SK-N-SH (cell line): ENCODE data around the gene BRINP1. TPM values are rescaled to one million over a fixed set of nuclear protein-coding genes. Genes with fewer than 3 reads are reported as not detected.

Source experiments
- CTCF ChIA-PET: fragments of 300-600, 350-600 bp; formaldehyde crosslinking; extraction: SDS; loops from one replicate; lab custom pipeline; 2021; lab: Yijun Ruan, JAX
- POLR2A ChIA-PET: fragments of 350-600 bp; sonication (Branson Sonifier 250); formaldehyde crosslinking; extraction: SDS; loops from one replicate; lab custom pipeline; 2020; ENCODE audit warnings: antibody characterized with exemption, inconsistent platforms; lab: Yijun Ruan, JAX
- DNase-seq: peaks from one replicate; pipeline ENCODE4 v3.0.0; 2012
- H2AFZ ChIP-seq: fragments of 200-600 bp; sonication (generic); 2 replicates; pipeline ENCODE4 v1.8.1; 2016; ENCODE audit warnings: antibody characterized with exemption, mild to moderate bottlenecking, low read depth
- H3F3A ChIP-seq: fragments of 200-600 bp; sonication (generic); replicated peaks from 2 replicates; pipeline ENCODE3; 2016; ENCODE audit warnings: antibody characterized with exemption, mild to moderate bottlenecking; ENCODE audit not compliant: insufficient read depth
- H3K27ac ChIP-seq, 2 experiments: fragments of 200-500 bp in 1 of 2; fragments of 200-600 bp in 1 of 2; sonication (Bioruptor generic) in 1 of 2; sonication (generic), shearing (Covaris generic) in 1 of 2; 2 replicates each; pipeline versions ENCODE4 v1.5.1 to v1.6.1; 2014 to 2016; ENCODE audit warnings: low read depth in 2 of 2, inconsistent platforms in 1 of 2, low read length in 1 of 2, mild to moderate bottlenecking in 1 of 2, mixed read lengths in 1 of 2
- H3K27me3 ChIP-seq: fragments of 200-600 bp; sonication (generic), shearing (Covaris generic); 2 replicates; pipeline ENCODE4 v1.6.1; 2016; ENCODE audit warnings: mixed run types; ENCODE audit not compliant: insufficient read depth
- H3K36me3 ChIP-seq, 2 experiments: fragments of 200-500 bp in 1 of 2; fragments of 200-600 bp in 1 of 2; sonication (Bioruptor generic) in 1 of 2; sonication (generic) in 1 of 2; replicated peaks in 1 of 2; 2 replicates each; pipeline versions ENCODE3 to v1.5.1; 2014 to 2016; ENCODE audit warnings: low read length in 1 of 2, mild to moderate bottlenecking in 1 of 2; ENCODE audit not compliant: insufficient read depth in 2 of 2, control insufficient read depth in 1 of 2
- H3K4me1 ChIP-seq, 2 experiments: fragments of 200-500 bp in 1 of 2; fragments of 200-600 bp in 1 of 2; sonication (Bioruptor generic) in 1 of 2; sonication (generic), shearing (Covaris generic) in 1 of 2; 2 replicates each; pipeline versions ENCODE4 v1.5.1 to v1.6.1; 2014 to 2016; ENCODE audit warnings: low read depth in 1 of 2, low read length in 1 of 2, mixed run types in 1 of 2; ENCODE audit not compliant: insufficient read depth in 2 of 2, control insufficient read depth in 1 of 2
- H3K4me2 ChIP-seq: fragments of 200-600 bp; sonication (generic), shearing (Covaris generic); 2 replicates; pipeline ENCODE4 v1.6.1; 2017; ENCODE audit warnings: mixed run types
- H3K4me3 ChIP-seq, 2 experiments: fragments of 200-500 bp in 1 of 2; fragments of 200-600 bp in 1 of 2; sonication (Bioruptor generic) in 1 of 2; sonication (generic), shearing (Covaris generic) in 1 of 2; 2 replicates each; pipeline versions ENCODE4 v1.5.1 to v1.8.1; 2014 to 2016; ENCODE audit warnings: low read depth in 2 of 2, inconsistent platforms in 1 of 2, low read length in 1 of 2, mild to moderate bottlenecking in 1 of 2, mixed read lengths in 1 of 2, moderate library complexity in 1 of 2
- H3K79me2 ChIP-seq: fragments of 200-600 bp; sonication (generic); 2 replicates; pipeline ENCODE4 v1.8.1; 2017; ENCODE audit warnings: mild to moderate bottlenecking; ENCODE audit not compliant: insufficient read depth
- H3K9ac ChIP-seq: fragments of 200-600 bp; sonication (generic); 2 replicates; pipeline ENCODE4 v1.6.1; 2017; ENCODE audit warnings: mixed run types
- H3K9me2 ChIP-seq: fragments of 200-600 bp; sonication (generic); 2 replicates; pipeline ENCODE4 v1.6.1; 2017; ENCODE audit warnings: mixed run types
- H3K9me3 ChIP-seq: fragments of 200-600 bp; sonication (generic); 2 replicates; pipeline ENCODE4 v1.6.1; 2017; ENCODE audit warnings: mixed run types, mild to moderate bottlenecking, moderate library complexity
- H4K20me1 ChIP-seq: fragments of 200-600 bp; sonication (generic); 2 replicates; pipeline ENCODE4 v1.6.1; 2017; ENCODE audit warnings: mild to moderate bottlenecking, mixed run types; ENCODE audit not compliant: insufficient read depth
- ELF1 ChIP-seq: IDR thresholded peaks from 2 replicates; pipeline ENCODE4 v1.4.0; 2012
- EP300 ChIP-seq, 2 experiments: IDR thresholded peaks; 2 replicates each; pipeline versions ENCODE4 v1.4.0 to v1.6.1; 2012; ENCODE audit warnings: borderline replicate concordance in 1 of 2, low read depth in 1 of 2, low read length in 1 of 2
- EZH2phosphoT487 ChIP-seq: fragments of 200-600 bp; sonication (generic); IDR thresholded peaks from 2 replicates; pipeline ENCODE4 v1.6.1; 2017; ENCODE audit warnings: low read depth, mixed run types, mild to moderate bottlenecking, antibody characterized with exemption, moderate library complexity, borderline replicate concordance
- FOSL2 ChIP-seq: IDR thresholded peaks from 2 replicates; pipeline ENCODE4 v1.4.0; 2012; ENCODE audit warnings: low read depth, mild to moderate bottlenecking, moderate library complexity, borderline replicate concordance
- FOXJ3 ChIP-seq: sonication (generic); formaldehyde crosslinking; IDR thresholded peaks from 2 replicates; pipeline ENCODE4 v1.5.1; 2020; ENCODE audit warnings: mild to moderate bottlenecking, missing genetic modification reagents
- GABPA ChIP-seq: IDR thresholded peaks from 2 replicates; pipeline ENCODE4 v1.4.0; 2012; ENCODE audit warnings: low read depth, mild to moderate bottlenecking
- GATA2 ChIP-seq: sonication (generic); formaldehyde crosslinking; IDR thresholded peaks from 2 replicates; pipeline ENCODE4 v1.5.0; 2020; ENCODE audit warnings: mild to moderate bottlenecking, missing genetic modification reagents
- MEF2A ChIP-seq: IDR thresholded peaks from 2 replicates; pipeline ENCODE4 v1.4.0; 2012; ENCODE audit warnings: low read depth, borderline replicate concordance
- MXI1 ChIP-seq: IDR thresholded peaks from 2 replicates; pipeline ENCODE4 v1.6.1; 2012; ENCODE audit warnings: mild to moderate bottlenecking, low read depth, low read length, improper control_type of control experiment
- NFIC ChIP-seq: IDR thresholded peaks from 2 replicates; pipeline ENCODE4 v1.4.0; 2012; ENCODE audit warnings: borderline replicate concordance
- NRF1 ChIP-seq: IDR thresholded peaks from 2 replicates; pipeline ENCODE4 v1.6.1; 2012; ENCODE audit warnings: low read depth, mild to moderate bottlenecking, low read length
- POLR2AphosphoS5 ChIP-seq: IDR thresholded peaks from 2 replicates; pipeline ENCODE4 v1.6.1; 2012; ENCODE audit warnings: low read depth, low read length
- RAD21 ChIP-seq: IDR thresholded peaks from 2 replicates; pipeline ENCODE4 v1.6.1; 2012; ENCODE audit warnings: mild to moderate bottlenecking, low read length
- RCOR1 ChIP-seq: fragments of 150-350 bp; IDR thresholded peaks from 2 replicates; pipeline ENCODE4 v1.6.1; 2017; ENCODE audit warnings: antibody characterized with exemption, low read length
- RFX5 ChIP-seq: IDR thresholded peaks from 2 replicates; pipeline ENCODE4 v1.6.1; 2012; ENCODE audit warnings: mild to moderate bottlenecking, improper control_type of control experiment, low read length
- RXRA ChIP-seq: IDR thresholded peaks from 2 replicates; pipeline ENCODE4 v1.4.0; 2012; ENCODE audit warnings: low read depth, mild to moderate bottlenecking, borderline replicate concordance
- SMC3 ChIP-seq: IDR thresholded peaks from 2 replicates; pipeline ENCODE4 v1.6.1; 2012; ENCODE audit warnings: low read depth, low read length, improper control_type of control experiment
- TEAD4 ChIP-seq: IDR thresholded peaks from 2 replicates; pipeline ENCODE4 v1.4.0; 2012; ENCODE audit warnings: mild to moderate bottlenecking, borderline replicate concordance; ENCODE audit not compliant: insufficient read depth
- YY1 ChIP-seq: IDR thresholded peaks from 2 replicates; pipeline ENCODE4 v1.4.0; 2012; ENCODE audit warnings: low read depth, mild to moderate bottlenecking
- WGBS: methylation state at CpG from one replicate; pipeline ENCODE4 v1.1.6; 2017; ENCODE audit warnings: low lambda C conversion rate; 5-methylcytosine and 5-hydroxymethylcytosine counted together
- polyA plus RNA-seq, 3 experiments: library from polyadenylated mRNA; depleted of rRNA; stranded (reverse); fragments of >200 nt; gene quantifications; 2 replicates each; pipeline ENCODE4 v1.2.3, GENCODE V29; 2012
- TF ChIP-seq, protein P1 (sequence below): IDR thresholded peaks from 2 replicates; pipeline ENCODE4 v1.4.0; 2012; ENCODE audit warnings: low read depth, borderline replicate concordance
- TF ChIP-seq, protein P2 (sequence below): IDR thresholded peaks from 2 replicates; pipeline ENCODE4 v1.4.0; 2012; ENCODE audit warnings: low read depth
- TF ChIP-seq, protein P3 (sequence below): IDR thresholded peaks from 2 replicates; pipeline ENCODE4 v1.4.0; 2012; ENCODE audit warnings: low read depth, borderline replicate concordance
- TF ChIP-seq, protein P4 (sequence below): IDR thresholded peaks from 2 replicates; pipeline ENCODE4; 2012

Gene BRINP1
- polyA plus RNA-seq, 1 of the 3 experiments (the other 2 are of a cell fraction): 0.41 TPM

DNA sequence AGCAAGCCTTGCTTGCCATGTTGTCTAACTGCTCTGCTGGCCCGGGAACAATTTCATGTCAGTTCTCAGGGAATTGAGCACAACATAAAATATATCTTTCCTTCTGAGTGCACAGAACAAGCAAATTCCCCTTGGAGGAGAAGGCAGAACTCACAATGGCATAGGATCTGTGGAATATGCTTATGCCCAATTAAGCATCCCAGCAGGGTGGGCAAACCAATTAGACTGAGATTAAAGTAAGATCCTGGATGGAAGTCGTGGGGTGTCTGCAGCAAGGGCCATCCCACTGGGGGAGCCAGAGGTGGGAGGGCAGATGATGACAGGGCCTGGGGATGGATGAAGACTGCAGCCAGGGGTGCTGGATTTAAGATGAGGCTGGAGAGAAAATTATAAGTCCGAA is 114.1 kb downstream of the BRINP1 start:
- DNase-seq: no peak
- no peak overlapping the region for H3K9ac ChIP-seq
- no peaks in the 10 kb centered on the region for H4K20me1 ChIP-seq
- TF ChIP-seq NFIC (no peak), RCOR1 (no peak), SMC3 (no peak), YY1 (no peak), RAD21 (no peak), GABPA (no peak), ELF1 (no peak), POLR2AphosphoS5 (no peak)
- TF ChIP-seq, protein P1, sequence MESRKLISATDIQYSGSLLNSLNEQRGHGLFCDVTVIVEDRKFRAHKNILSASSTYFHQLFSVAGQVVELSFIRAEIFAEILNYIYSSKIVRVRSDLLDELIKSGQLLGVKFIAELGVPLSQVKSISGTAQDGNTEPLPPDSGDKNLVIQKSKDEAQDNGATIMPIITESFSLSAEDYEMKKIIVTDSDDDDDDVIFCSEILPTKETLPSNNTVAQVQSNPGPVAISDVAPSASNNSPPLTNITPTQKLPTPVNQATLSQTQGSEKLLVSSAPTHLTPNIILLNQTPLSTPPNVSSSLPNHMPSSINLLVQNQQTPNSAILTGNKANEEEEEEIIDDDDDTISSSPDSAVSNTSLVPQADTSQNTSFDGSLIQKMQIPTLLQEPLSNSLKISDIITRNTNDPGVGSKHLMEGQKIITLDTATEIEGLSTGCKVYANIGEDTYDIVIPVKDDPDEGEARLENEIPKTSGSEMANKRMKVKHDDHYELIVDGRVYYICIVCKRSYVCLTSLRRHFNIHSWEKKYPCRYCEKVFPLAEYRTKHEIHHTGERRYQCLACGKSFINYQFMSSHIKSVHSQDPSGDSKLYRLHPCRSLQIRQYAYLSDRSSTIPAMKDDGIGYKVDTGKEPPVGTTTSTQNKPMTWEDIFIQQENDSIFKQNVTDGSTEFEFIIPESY: no peak
- TF ChIP-seq, protein P2, sequence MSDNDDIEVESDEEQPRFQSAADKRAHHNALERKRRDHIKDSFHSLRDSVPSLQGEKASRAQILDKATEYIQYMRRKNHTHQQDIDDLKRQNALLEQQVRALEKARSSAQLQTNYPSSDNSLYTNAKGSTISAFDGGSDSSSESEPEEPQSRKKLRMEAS: no peak
- TF ChIP-seq, protein P3, sequence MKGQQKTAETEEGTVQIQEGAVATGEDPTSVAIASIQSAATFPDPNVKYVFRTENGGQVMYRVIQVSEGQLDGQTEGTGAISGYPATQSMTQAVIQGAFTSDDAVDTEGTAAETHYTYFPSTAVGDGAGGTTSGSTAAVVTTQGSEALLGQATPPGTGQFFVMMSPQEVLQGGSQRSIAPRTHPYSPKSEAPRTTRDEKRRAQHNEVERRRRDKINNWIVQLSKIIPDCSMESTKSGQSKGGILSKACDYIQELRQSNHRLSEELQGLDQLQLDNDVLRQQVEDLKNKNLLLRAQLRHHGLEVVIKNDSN: no peak
- TF ChIP-seq, protein P4, sequence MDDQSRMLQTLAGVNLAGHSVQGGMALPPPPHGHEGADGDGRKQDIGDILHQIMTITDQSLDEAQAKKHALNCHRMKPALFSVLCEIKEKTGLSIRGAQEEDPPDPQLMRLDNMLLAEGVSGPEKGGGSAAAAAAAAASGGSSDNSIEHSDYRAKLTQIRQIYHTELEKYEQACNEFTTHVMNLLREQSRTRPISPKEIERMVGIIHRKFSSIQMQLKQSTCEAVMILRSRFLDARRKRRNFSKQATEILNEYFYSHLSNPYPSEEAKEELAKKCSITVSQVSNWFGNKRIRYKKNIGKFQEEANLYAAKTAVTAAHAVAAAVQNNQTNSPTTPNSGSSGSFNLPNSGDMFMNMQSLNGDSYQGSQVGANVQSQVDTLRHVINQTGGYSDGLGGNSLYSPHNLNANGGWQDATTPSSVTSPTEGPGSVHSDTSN: no peak
- TF ChIP-seq, all 33 proteins: peak for 0
- H3K27ac ChIP-seq: no peak overlapping the region
- H3K9me3 ChIP-seq: no peaks in the 10 kb centered on the region
- H3K4me2 ChIP-seq: no peak overlapping the region
- no peaks in the 10 kb centered on the region for H3K9me2 ChIP-seq
- no peaks in the 10 kb centered on the region for H3K4me1 ChIP-seq
- no peak overlapping the region for H3K4me3 ChIP-seq
- H3K27me3 ChIP-seq: no peaks in the 10 kb centered on the region
- H3K36me3 ChIP-seq: no peaks in the 10 kb centered on the region
- 23% methylated on average over 3 of the region's 3 CpGs for WGBS
- no peak overlapping the region for H2AFZ ChIP-seq
- no peaks in the 10 kb centered on the region for H3F3A ChIP-seq
- ChIA-PET CTCF (no interaction called here), POLR2A (no interaction called here)
- no peaks in the 10 kb centered on the region for H3K79me2 ChIP-seq

DNA sequence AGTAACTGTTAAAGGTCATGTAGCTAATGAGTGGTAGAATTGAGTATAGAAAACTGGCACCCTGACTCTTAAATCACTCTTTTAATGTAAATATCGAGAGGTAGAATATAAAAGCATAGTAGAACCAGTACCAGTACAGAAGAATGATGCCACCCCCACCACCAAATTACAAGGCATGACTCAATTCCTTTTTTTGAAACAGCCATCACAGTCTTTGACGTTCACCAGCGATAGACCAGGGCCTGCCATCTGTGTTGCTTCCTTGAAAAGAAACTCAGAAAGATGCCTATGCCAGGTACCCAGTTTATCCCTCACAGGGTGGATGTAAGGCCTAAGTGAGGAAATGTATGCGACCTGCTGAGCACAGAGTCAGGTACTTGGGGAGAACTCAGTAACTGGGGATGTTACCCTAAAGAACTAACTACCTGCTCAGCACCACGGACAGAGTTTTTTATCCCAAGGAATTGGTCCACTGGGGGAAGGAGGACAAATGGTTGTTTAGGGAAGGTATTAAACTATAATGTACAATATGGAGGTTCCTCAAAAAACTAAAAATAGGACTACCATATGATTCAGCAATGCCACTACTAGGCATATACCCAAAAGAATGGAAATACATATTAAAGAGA is 116.5 kb downstream of the BRINP1 start:
- no peaks in the 10 kb centered on the region for H3K4me1 ChIP-seq
- DNase-seq: no peak
- no peaks in the 10 kb centered on the region for H3K27me3 ChIP-seq
- H3K27ac ChIP-seq: no peak overlapping the region
- no peak overlapping the region for H3K4me2 ChIP-seq
- H3K9me3 ChIP-seq: no peaks in the 10 kb centered on the region
- TF ChIP-seq FOSL2 (no peak), GATA2 (CRISPR knock-in tag) (no peak), EP300 (IDR thresholded peaks at IDR 0.05; ENCODE audit: borderline replicate concordance in 1 of 2, low read depth in 1 of 2, low read length in 1 of 2) (no peak), RXRA (no peak), ELF1 (no peak), FOXJ3 (no peak), RCOR1 (no peak), NRF1 (no peak), MXI1 (no peak), TEAD4 (no peak), MEF2A (no peak), RFX5 (no peak), GABPA (no peak), EZH2phosphoT487 (no peak)
- TF ChIP-seq, protein P2: no peak
- TF ChIP-seq, protein P4: no peak
- TF ChIP-seq, all 33 proteins: peak for 0
- CTCF ChIA-PET: no interaction called here
- H2AFZ ChIP-seq: no peak overlapping the region
- H4K20me1 ChIP-seq: no peaks in the 10 kb centered on the region
- 46% methylated on average over 5 of the region's 5 CpGs for WGBS
- H3K36me3 ChIP-seq: no peaks in the 10 kb centered on the region
- H3K4me3 ChIP-seq: no peak overlapping the region
- H3F3A ChIP-seq: no peaks in the 10 kb centered on the region
- H3K79me2 ChIP-seq: no peaks in the 10 kb centered on the region
- no peaks in the 10 kb centered on the region for H3K9me2 ChIP-seq
- POLR2A ChIA-PET: no interaction called here
- H3K9ac ChIP-seq: no peak overlapping the region
